Body of pancreas (tissue), 4 donors: ENCODE measurements around the gene KIF3C.
"Not testable (repeated sequence)": the region's sequence is repeated elsewhere in the genome, so short reads cannot be mapped to it uniquely, and the experiment has no call there.

Experiments
- POLR2A ChIP-seq, 3 donors: fragments of 450-650 bp; IDR thresholded peaks; one replicate each; pipeline ENCODE4 v1.6.1; 2016; ENCODE audit warnings: antibody characterized with exemption in 3 of 3, mild to moderate bottlenecking in 2 of 3
- TF ChIP-seq, protein P1 (sequence below), 7 experiments: fragments of 450-650 bp in 4 of 7; fragments of 200-600 bp in 3 of 7; sonication (generic) in 3 of 7; IDR thresholded peaks; one replicate each; pipeline ENCODE4 v1.5.1; 2016 to 2019; ENCODE audit warnings: antibody characterized with exemption in 7 of 7

DNA sequence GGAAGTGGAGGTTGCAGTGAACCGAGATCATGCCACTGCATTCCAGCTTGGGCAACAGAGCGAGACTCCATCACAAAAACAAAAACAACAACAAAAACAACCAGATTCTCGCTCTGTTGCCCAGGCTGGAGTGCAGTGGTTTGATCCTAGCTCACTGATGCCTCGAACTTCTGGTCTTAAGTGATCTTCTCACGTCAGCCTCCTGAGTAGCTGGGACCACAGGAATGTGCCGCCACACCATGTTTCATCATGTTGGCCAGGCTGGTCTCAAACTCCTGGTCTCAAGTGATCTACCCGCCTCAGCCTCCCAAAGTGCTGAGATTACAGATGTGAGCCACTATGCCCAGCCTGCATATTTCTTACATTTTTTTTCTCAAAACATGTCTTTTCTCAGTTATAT, 64.9 kb downstream of the KIF3C start:
- TF ChIP-seq, protein P1, sequence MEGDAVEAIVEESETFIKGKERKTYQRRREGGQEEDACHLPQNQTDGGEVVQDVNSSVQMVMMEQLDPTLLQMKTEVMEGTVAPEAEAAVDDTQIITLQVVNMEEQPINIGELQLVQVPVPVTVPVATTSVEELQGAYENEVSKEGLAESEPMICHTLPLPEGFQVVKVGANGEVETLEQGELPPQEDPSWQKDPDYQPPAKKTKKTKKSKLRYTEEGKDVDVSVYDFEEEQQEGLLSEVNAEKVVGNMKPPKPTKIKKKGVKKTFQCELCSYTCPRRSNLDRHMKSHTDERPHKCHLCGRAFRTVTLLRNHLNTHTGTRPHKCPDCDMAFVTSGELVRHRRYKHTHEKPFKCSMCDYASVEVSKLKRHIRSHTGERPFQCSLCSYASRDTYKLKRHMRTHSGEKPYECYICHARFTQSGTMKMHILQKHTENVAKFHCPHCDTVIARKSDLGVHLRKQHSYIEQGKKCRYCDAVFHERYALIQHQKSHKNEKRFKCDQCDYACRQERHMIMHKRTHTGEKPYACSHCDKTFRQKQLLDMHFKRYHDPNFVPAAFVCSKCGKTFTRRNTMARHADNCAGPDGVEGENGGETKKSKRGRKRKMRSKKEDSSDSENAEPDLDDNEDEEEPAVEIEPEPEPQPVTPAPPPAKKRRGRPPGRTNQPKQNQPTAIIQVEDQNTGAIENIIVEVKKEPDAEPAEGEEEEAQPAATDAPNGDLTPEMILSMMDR (IDR thresholded peaks at IDR 0.05), result not testable (repeated sequence)
- TF ChIP-seq POLR2A (IDR thresholded peaks at IDR 0.05), result not testable (repeated sequence)
